Breast epithelium (tissue), 3 donors: ENCODE results near the gene HEY2.

Source experiments
- POLR2A ChIP-seq: fragments of 450-650 bp; IDR thresholded peaks from one replicate; pipeline ENCODE4 v1.6.1; 2016; ENCODE audit warnings: antibody characterized with exemption, mild to moderate bottlenecking, moderate library complexity
- POLR2AphosphoS5 ChIP-seq, 3 donors: sonication (generic); formaldehyde crosslinking; IDR thresholded peaks; one replicate each; pipeline ENCODE4 v1.6.1; 2017; ENCODE audit warnings: antibody characterized with exemption in 3 of 3
- TF ChIP-seq, protein P1 (sequence below), 3 donors: fragments of 450-650 bp; IDR thresholded peaks; one replicate each; pipeline ENCODE4 v1.5.1; 2016 to 2017; ENCODE audit warnings: antibody characterized with exemption in 3 of 3, mild to moderate bottlenecking in 3 of 3, moderate library complexity in 3 of 3

GRCh38 chr6:125750692-125751333 is 1.4 kb downstream of the HEY2 start:
- TF ChIP-seq POLR2AphosphoS5 (IDR thresholded peaks at IDR 0.05) (no peak), POLR2A (no peak)
- TF ChIP-seq, protein P1, sequence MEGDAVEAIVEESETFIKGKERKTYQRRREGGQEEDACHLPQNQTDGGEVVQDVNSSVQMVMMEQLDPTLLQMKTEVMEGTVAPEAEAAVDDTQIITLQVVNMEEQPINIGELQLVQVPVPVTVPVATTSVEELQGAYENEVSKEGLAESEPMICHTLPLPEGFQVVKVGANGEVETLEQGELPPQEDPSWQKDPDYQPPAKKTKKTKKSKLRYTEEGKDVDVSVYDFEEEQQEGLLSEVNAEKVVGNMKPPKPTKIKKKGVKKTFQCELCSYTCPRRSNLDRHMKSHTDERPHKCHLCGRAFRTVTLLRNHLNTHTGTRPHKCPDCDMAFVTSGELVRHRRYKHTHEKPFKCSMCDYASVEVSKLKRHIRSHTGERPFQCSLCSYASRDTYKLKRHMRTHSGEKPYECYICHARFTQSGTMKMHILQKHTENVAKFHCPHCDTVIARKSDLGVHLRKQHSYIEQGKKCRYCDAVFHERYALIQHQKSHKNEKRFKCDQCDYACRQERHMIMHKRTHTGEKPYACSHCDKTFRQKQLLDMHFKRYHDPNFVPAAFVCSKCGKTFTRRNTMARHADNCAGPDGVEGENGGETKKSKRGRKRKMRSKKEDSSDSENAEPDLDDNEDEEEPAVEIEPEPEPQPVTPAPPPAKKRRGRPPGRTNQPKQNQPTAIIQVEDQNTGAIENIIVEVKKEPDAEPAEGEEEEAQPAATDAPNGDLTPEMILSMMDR (IDR thresholded peaks at IDR 0.05), result no peak
